GM12878 (cell line): Measurements from ENCODE around the gene ST8SIA3. TPM values are rescaled to one million over a fixed set of nuclear protein-coding genes. Genes with fewer than 3 reads are reported as not detected.

Experiments
- ATAC-seq: fragments of 200-7000 bp; cut with Tn5 transposase; 3 replicates; pipeline ENCODE4 v1.9.1; 2020; ENCODE audit warnings: mild to moderate bottlenecking, moderate library complexity
- BruUV-seq: library from RNA; stranded (reverse); fragments of 400-500 nt; replicated peaks from 2 replicates; lab custom pipeline; 2021; lab: Mats Ljungman, UMichigan
- CTCF ChIA-PET: fragments of 300-600 bp; sonication (Branson Sonifier 250); formaldehyde crosslinking; extraction: SDS; loops from one replicate; lab custom pipeline; 2021; ENCODE audit warnings: inconsistent platforms; lab: Yijun Ruan, JAX
- POLR2A ChIA-PET: fragments of 350-600 bp; formaldehyde crosslinking; extraction: SDS; loops from one replicate; lab custom pipeline; 2021; ENCODE audit warnings: inconsistent platforms; lab: Charles Lee
- RAD21 ChIA-PET: fragments of 300-600 bp; sonication (Branson Sonifier 250); formaldehyde crosslinking; loops from one replicate; lab custom pipeline; 2023; ENCODE audit warnings: antibody characterized with exemption; ENCODE audit not compliant: unreplicated experiment; lab: Charles Lee
- SMC1A ChIA-PET: fragments of 300-600 bp; sonication (Branson Sonifier 250); formaldehyde crosslinking; loops from one replicate; lab custom pipeline; 2023; ENCODE audit not compliant: unreplicated experiment, uncharacterized antibody; lab: Charles Lee
- DNase-seq: peaks from one replicate; pipeline ENCODE4 v3.0.0-alpha.2; 2011; ENCODE audit warnings: low read depth, low spot score
- FAIRE-seq: peaks from 3 replicates; lab custom pipeline; 2011; peaks lifted over from hg19 to GRCh38; lab: Jason Lieb, UNC
- H2AFZ ChIP-seq: 2 replicates; pipeline ENCODE4 v1.6.0; 2011; ENCODE audit warnings: low read depth, low read length, control low read depth; ENCODE audit not compliant: control insufficient read depth
- H3K27ac ChIP-seq: 2 replicates; pipeline ENCODE4 v1.5.1; 2011; ENCODE audit warnings: control low read depth; ENCODE audit not compliant: control insufficient read depth, insufficient read depth
- H3K27me3 ChIP-seq, 2 experiments: replicated peaks in 1 of 2; 2 replicates each; pipeline versions ENCODE4 v1.6.0 to v1.6.1; 2011; ENCODE audit warnings: low read length in 1 of 2; ENCODE audit not compliant: control insufficient read depth in 2 of 2, insufficient read depth in 2 of 2
- H3K36me3 ChIP-seq, 2 experiments: 2 replicates each; pipeline ENCODE4 v1.5.1; 2011; ENCODE audit warnings: low read length in 1 of 2; ENCODE audit not compliant: control insufficient read depth in 2 of 2, insufficient read depth in 2 of 2
- H3K4me1 ChIP-seq: 2 replicates; pipeline ENCODE4 v1.6.1; 2011; ENCODE audit warnings: mild to moderate bottlenecking, low read length, moderate library complexity, mixed read lengths; ENCODE audit not compliant: control insufficient read depth, insufficient read depth
- H3K4me2 ChIP-seq: 2 replicates; pipeline ENCODE4 v1.6.0; 2011; ENCODE audit warnings: control low read depth; ENCODE audit not compliant: control insufficient read depth, insufficient read depth
- H3K4me3 ChIP-seq: fragments of 200-600 bp; sonication (generic); 2 replicates; pipeline ENCODE4 v1.5.1; 2016
- H3K79me2 ChIP-seq: 2 replicates; pipeline ENCODE4 v1.6.0; 2011; ENCODE audit warnings: low read length; ENCODE audit not compliant: control insufficient read depth, insufficient read depth
- H3K9ac ChIP-seq: 2 replicates; pipeline ENCODE4 v1.8.0; 2011; ENCODE audit warnings: low read length, control low read depth, mixed read lengths; ENCODE audit not compliant: control insufficient read depth, insufficient read depth
- H3K9me3 ChIP-seq: replicated peaks from 3 replicates; pipeline ENCODE4 v1.5.1; 2011; ENCODE audit warnings: mild to moderate bottlenecking, low read length; ENCODE audit not compliant: control insufficient read depth, insufficient read depth
- H4K20me1 ChIP-seq: 2 replicates; pipeline ENCODE4 v1.6.0; 2011; ENCODE audit not compliant: control insufficient read depth, insufficient read depth
- BMI1 ChIP-seq: fragments of 450-650 bp; IDR thresholded peaks from 2 replicates; pipeline ENCODE4 v1.6.1; 2016; ENCODE audit warnings: mild to moderate bottlenecking, moderate library complexity, borderline replicate concordance
- CHD2 ChIP-seq: IDR thresholded peaks from 2 replicates; pipeline ENCODE4 v1.6.1; 2011; ENCODE audit warnings: low read depth, low read length, improper control_type of control experiment, borderline replicate concordance
- EZH2 ChIP-seq: IDR thresholded peaks from 2 replicates; pipeline ENCODE4 v1.6.1; 2012; ENCODE audit warnings: low read depth, mild to moderate bottlenecking, control low read depth, inconsistent platforms, low read length, borderline replicate concordance; ENCODE audit not compliant: control insufficient read depth
- FOS ChIP-seq: IDR thresholded peaks from 3 replicates; pipeline ENCODE4 v1.6.1; 2011; ENCODE audit warnings: borderline replicate concordance; ENCODE audit not compliant: insufficient read length; ENCODE audit errors: extremely low read depth
- JUND ChIP-seq: IDR thresholded peaks from 2 replicates; pipeline ENCODE4 v1.6.1; 2012; ENCODE audit warnings: low read depth, mild to moderate bottlenecking, low read length, improper control_type of control experiment, moderate library complexity
- PAX5 ChIP-seq: IDR thresholded peaks from 2 replicates; pipeline ENCODE4 v1.6.1; 2011; ENCODE audit warnings: low read depth, low read length, borderline replicate concordance
- SMAD5 ChIP-seq: IDR thresholded peaks from 2 replicates; pipeline ENCODE4 v1.6.1; 2016; ENCODE audit warnings: antibody characterized with exemption, low read depth
- WGBS: methylation state at CpG from one replicate; pipeline ENCODE4 v1.1.6; 2016; ENCODE audit warnings: low lambda C conversion rate; ENCODE audit not compliant: insufficient replicate concordance, insufficient coverage; ENCODE audit errors: missing lambda C conversion rate; 5-methylcytosine and 5-hydroxymethylcytosine counted together
- in situ Hi-C: fragments of 300-500 bp; cut with MboI; formaldehyde crosslinking; loops from 9 replicates; pipeline ENCODE4 v1.14.3; 2018; ENCODE audit warnings: mixed read lengths
- intact Hi-C: fragments of 100-400 bp; cut with micrococcal nuclease; formaldehyde crosslinking; loops from one replicate; pipeline ENCODE4 v1.14.2; 2022; ENCODE audit not compliant: unreplicated experiment
- polyA plus RNA-seq, 11 experiments: library from polyadenylated mRNA; depleted of rRNA in 4 of 11; unstranded in 6 of 11; stranded (reverse) in 5 of 11; fragments of >200 nt; fragmentation: Nextera tagmentation in 4 of 11; fragmentation: Illumina TruSeq in 1 of 11; extraction: Ambion mirVana in 4 of 11; extraction: Trizol in 1 of 11; gene quantifications; 1 replicate in 1 of 11; 2 replicates in 10 of 11; pipeline versions ENCODE4 v1.2.1 to v1.2.3, GENCODE V29; 2011 to 2016; ENCODE audit warnings: inconsistent platforms in 2 of 11, missing spikeins in 2 of 11, low read depth in 1 of 11
- total RNA-seq, 4 experiments: library from RNA; depleted of rRNA in 3 of 4; stranded (reverse); fragments of >200 nt in 3 of 4; fragmentation: Illumina TruSeq in 1 of 4; extraction: Trizol in 1 of 4; gene quantifications; 2 replicates each; pipeline versions ENCODE4 v1.2.1 to v1.2.3, GENCODE V29; 2013 to 2021
- TF ChIP-seq, protein P1 (sequence below): fragments of 450-650 bp; IDR thresholded peaks from 2 replicates; pipeline ENCODE4 v1.6.1; 2017; ENCODE audit warnings: mild to moderate bottlenecking, moderate library complexity
- TF ChIP-seq, protein P2 (sequence below): fragments of 450-650 bp; IDR thresholded peaks from 2 replicates; pipeline ENCODE4 v1.6.1; 2017; ENCODE audit warnings: mild to moderate bottlenecking, low read depth, inconsistent platforms; ENCODE audit not compliant: poor library complexity, severe bottlenecking

ST8SIA3 gene
- total and polyA plus RNA-seq, 10 of the 15 experiments (the other 5 are each of a cell fraction or from before 2014, with no cell fraction given) = under 0.01 TPM; not detected in 9

DNA sequence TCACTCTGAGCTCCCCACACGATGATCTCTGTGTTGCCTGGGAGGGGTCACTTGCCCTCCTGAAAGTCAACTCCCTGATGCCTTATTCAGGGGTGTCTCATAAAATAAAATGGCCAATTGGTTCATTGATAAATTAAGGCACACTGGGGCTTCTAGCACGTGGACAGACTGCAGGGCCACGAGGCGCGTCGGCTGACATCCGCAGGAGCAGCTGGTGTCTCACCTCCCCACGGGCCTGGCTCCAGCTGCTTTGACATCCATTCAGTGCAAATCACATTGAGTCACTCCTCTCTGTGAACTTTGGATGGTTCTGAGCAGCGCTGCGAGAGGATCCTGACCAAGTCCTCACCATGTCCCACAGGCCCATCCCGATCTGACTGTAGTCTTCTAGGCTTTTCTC lies 4.6 kb upstream of the ST8SIA3 start (continued):
- TF ChIP-seq, protein P1, sequence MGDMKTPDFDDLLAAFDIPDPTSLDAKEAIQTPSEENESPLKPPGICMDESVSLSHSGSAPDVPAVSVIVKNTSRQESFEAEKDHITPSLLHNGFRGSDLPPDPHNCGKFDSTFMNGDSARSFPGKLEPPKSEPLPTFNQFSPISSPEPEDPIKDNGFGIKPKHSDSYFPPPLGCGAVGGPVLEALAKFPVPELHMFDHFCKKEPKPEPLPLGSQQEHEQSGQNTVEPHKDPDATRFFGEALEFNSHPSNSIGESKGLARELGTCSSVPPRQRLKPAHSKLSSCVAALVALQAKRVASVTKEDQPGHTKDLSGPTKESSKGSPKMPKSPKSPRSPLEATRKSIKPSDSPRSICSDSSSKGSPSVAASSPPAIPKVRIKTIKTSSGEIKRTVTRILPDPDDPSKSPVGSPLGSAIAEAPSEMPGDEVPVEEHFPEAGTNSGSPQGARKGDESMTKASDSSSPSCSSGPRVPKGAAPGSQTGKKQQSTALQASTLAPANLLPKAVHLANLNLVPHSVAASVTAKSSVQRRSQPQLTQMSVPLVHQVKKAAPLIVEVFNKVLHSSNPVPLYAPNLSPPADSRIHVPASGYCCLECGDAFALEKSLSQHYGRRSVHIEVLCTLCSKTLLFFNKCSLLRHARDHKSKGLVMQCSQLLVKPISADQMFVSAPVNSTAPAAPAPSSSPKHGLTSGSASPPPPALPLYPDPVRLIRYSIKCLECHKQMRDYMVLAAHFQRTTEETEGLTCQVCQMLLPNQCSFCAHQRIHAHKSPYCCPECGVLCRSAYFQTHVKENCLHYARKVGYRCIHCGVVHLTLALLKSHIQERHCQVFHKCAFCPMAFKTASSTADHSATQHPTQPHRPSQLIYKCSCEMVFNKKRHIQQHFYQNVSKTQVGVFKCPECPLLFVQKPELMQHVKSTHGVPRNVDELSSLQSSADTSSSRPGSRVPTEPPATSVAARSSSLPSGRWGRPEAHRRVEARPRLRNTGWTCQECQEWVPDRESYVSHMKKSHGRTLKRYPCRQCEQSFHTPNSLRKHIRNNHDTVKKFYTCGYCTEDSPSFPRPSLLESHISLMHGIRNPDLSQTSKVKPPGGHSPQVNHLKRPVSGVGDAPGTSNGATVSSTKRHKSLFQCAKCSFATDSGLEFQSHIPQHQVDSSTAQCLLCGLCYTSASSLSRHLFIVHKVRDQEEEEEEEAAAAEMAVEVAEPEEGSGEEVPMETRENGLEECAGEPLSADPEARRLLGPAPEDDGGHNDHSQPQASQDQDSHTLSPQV = no peak
- no peak for TF ChIP-seq PAX5
- no peak for TF ChIP-seq BMI1
- TF ChIP-seq JUND = no peak
- TF ChIP-seq, protein P2, sequence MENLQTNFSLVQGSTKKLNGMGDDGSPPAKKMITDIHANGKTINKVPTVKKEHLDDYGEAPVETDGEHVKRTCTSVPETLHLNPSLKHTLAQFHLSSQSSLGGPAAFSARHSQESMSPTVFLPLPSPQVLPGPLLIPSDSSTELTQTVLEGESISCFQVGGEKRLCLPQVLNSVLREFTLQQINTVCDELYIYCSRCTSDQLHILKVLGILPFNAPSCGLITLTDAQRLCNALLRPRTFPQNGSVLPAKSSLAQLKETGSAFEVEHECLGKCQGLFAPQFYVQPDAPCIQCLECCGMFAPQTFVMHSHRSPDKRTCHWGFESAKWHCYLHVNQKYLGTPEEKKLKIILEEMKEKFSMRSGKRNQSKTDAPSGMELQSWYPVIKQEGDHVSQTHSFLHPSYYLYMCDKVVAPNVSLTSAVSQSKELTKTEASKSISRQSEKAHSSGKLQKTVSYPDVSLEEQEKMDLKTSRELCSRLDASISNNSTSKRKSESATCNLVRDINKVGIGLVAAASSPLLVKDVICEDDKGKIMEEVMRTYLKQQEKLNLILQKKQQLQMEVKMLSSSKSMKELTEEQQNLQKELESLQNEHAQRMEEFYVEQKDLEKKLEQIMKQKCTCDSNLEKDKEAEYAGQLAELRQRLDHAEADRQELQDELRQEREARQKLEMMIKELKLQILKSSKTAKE = no peak

DNA sequence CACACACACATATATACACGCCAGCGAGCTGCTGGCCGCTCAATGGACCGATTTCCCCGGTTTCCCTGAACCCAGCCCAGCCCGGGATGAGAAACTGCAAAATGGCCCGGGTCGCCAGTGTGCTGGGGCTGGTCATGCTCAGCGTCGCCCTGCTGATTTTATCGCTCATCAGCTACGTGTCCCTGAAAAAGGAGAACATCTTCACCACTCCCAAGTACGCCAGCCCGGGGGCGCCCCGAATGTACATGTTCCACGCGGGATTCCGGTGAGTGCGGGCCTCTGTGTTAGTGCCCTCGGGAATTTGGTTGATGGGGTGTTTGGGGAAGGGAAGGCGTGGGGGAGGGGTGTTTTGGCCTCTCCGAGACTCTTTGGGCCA lies 392 bp downstream of the ST8SIA3 start:
- 57% methylated on average over 21 of the region's 23 CpGs for WGBS
- H4K20me1 ChIP-seq = no peaks in the 10 kb centered on the region
- H3K36me3 ChIP-seq = no peaks in the 10 kb centered on the region
- ChIA-PET RAD21 (no interaction called here), POLR2A (no interaction called here), SMC1A (no interaction called here), CTCF (no interaction called here)
- H3K27ac ChIP-seq = no peak overlapping the region
- no peak overlapping the region for H3K4me2 ChIP-seq
- peaks cover 2 to 7% of the 10 kb centered on the region in 2 experiments for H3K27me3 ChIP-seq
- H3K4me3 ChIP-seq = no peak overlapping the region
- H2AFZ ChIP-seq = no peak overlapping the region
- intact Hi-C loops (no loop called here), in situ Hi-C loops (no loop called here)
- no peak overlapping the region for H3K9ac ChIP-seq
- no peaks in the 10 kb centered on the region for H3K79me2 ChIP-seq
- no peaks in the 10 kb centered on the region; the same call in 1 of the 3 replicates for H3K9me3 ChIP-seq
- FAIRE-seq (no peak), DNase-seq (no peak), ATAC-seq (no peak)
- H3K4me1 ChIP-seq = no peaks in the 10 kb centered on the region
- BruUV-seq = no TSS peak
- TF ChIP-seq SMAD5 (no peak), CHD2 (no peak), FOS (no peak), EZH2 (no peak)
